Measurements from ENCODE around the gene PLEKHH2. TPM values are rescaled to one million over a fixed set of nuclear protein-coding genes. Genes with fewer than 3 reads are reported as not detected.
A peak's percentile ranks its signal among the peaks of the same experiment; 100 is the strongest.
"Not testable (repeated sequence)": the region's sequence is repeated elsewhere in the genome, so short reads cannot be mapped to it uniquely, and the experiment has no call there.

PLEKHH2 gene
- 1.2 TPM for total RNA-seq
- long read RNA-seq, result 0 reads

- peak; percentile 90 for DNase-seq
- intact Hi-C loops (cut with DNase I), result no loop called here
- peak; percentile 99 for ATAC-seq (ENCODE audit: poor library complexity)
Measured at GRCh38 chr2:43637030-43637803, at the start of gene PLEKHH2. Gene PLEKHH2, plus strand, starts transcription at chr2:43637260. Its CDS starts 7,414 bp downstream, at chr2:43644674.

DNA sequence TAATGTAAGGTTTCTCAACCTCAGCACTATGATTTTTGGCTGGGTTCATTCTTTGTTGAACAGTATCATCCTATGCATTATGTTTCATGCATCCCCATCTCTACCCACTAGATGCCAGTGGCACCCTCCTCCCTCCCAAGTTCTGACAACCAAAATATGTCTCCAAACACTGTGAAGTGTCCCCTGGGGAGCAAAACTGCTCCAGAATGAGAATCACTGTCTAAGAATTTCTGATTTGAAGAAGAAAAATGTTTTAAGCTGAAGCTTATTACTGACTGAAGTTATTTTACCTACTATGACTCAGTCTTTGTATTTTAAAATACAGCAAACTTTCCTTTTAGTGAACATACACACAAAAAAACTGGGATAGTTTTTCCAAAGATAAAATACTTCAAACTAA lies 44.6 kb upstream of the PLEKHH2 start:
- intact Hi-C loops (cut with DNase I), result no loop called here
- no peak for ATAC-seq (ENCODE audit: poor library complexity)
- DNase-seq, result no peak

DNA sequence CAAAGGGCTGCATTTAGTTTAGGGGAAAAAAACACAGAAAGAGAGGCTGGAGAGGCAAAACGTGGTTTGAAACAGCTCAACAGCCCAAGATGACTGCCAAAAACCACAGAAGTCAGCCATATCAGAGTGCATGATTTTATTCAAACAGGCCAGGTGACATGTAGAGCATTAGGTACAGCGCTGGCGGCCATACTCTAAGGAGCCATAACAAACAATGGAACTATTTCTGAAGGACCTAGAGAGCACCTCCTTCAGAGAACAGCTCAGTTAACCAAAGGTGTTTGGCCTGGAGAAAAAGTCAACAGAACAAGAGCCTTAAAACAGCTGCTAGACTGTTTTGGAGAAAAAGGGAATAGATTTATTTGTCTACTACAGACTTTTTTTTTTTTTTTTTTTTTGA lies 43.8 kb upstream of the PLEKHH2 start:
- intact Hi-C loops (cut with DNase I), result no loop called here
- no peak for DNase-seq
- ATAC-seq (ENCODE audit: poor library complexity), result no peak

- no peak for DNase-seq
- no peak for ATAC-seq (ENCODE audit: poor library complexity)
- intact Hi-C loops (cut with DNase I), result no loop called here
Measured at GRCh38 chr2:43594875-43595274, 42.2 kb upstream of the PLEKHH2 start.

DNA sequence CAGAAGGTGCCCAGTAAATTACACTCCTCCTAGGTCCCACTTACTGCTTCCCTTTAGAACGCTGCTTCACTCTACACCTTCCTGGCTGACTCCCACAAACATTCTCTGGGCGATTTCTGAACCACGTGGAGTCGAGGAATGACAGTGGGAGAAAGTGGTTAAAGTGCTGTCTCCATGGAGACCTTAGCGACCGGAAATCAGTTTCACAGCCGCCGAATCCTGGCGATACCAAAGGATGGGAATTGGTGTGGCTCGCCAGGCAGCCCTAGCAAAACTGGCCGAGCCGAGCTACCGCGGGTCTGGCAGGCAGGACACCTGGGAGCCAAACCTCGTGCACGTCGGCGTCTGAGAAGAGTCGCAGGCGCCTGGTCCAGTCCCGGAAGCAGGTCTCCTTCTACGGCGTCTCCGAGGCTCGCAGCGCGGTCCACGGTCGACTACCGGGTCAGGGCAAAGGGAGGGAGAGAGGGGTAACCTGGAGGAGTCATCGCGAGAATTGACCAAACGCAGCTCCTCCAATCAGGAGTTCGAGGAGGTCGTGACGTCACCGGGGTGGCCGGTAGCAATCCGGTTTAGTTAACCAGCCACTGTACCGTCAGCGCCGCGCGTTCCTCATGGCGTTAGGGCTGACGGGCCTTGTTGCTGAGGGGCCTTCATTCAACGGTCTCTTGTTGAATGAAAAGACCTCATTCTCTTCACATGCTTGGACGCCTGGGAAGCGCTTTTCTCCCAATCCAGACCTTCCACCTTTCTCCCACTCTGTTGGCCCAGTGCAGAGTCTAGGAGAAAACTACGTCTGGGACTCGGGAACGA lies 41.3 kb upstream of the PLEKHH2 start, which contains the start of gene THADA:
TSS of gene THADA (minus strand) at position 436 of the 810 bp plus-strand sequence. CDS start 3,646 bp downstream, outside the sequence.
- intact Hi-C loops (cut with DNase I), result no loop called here
- DNase-seq, result peak; percentile 99
- ATAC-seq (ENCODE audit: poor library complexity), result peak; percentile 99

- intact Hi-C loops (cut with DNase I); ATAC-seq (ENCODE audit: poor library complexity); DNase-seq: not testable (repeated sequence)
Measured at GRCh38 chr2:43600596-43600995, 36.5 kb upstream of the PLEKHH2 start.

DNA sequence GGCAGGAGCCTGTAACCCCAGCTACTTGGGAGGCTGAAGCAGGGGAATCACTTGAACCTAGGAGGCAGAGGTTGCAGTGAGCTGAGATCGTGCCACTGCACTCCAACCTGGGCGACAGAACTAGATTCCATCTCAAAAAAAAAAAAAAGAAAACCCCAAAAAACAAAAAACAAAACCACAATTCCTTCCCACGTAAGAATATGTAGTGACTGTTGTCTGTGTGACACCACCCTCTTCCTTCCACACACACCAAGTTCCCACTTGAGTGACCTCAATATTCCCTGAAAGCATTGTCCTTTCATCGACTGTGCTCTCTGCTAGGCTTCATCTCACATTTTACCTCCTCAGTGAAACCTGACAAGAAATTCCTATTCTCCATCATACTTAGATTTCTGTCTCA lies 32.4 kb upstream of the PLEKHH2 start:
- intact Hi-C loops (cut with DNase I), result no loop called here
- no peak for DNase-seq
- no peak for ATAC-seq (ENCODE audit: poor library complexity)

- no peak for ATAC-seq (ENCODE audit: poor library complexity)
- no peak for DNase-seq
- intact Hi-C loops (cut with DNase I), result no loop called here
Measured at GRCh38 chr2:43605079-43605655, 31.9 kb upstream of the PLEKHH2 start.

DNA sequence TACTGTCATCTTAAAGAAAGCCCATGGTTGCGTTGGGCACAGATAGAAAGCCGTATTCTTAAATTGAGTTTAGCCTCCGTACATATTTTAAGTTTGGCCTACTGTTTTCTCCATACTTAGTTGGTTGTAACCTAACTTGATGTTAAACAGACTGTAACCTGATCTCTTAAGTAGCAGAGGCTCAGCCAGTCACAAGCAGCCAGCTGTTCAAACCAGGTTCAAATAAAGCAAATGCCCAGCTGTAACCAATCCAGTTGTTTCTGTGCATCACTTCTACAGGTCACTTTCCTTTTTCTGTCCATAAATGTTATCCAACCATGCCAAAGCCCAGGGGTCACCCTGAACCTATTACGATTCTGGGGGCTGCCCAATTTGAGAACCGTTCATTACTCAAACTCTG lies 31.2 kb upstream of the PLEKHH2 start:
- DNase-seq, result no peak
- intact Hi-C loops (cut with DNase I), result no loop called here
- ATAC-seq (ENCODE audit: poor library complexity), result no peak

DNA sequence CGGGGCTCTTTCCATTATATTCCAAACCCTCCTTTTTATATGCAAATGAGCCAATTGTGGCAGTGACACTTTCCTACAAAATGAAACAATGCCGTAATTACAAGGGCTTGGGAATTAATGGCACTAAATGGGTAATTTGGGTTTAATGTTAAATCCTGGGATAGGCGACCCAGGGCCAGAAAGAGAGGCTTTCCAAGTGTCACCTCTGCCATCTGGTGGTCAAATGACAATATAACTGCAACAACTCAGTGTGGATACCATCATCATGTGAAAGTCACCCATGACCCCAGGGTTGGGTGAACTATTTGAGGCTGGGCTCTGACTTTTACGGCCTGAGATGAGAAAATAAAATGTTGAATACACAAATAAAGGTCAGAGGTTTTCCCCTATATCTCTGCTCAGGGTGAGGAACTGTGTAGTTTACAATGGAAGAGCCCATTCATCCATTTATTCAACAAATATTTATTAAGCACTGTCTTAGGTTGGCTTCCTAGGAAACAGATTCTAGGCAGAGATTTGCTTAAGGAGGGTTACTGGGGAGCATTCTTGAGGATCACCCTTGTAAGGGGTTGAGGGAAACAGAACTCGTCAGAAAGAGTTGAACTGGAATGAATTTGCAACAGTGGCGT lies 27.7 kb upstream of the PLEKHH2 start:
- ATAC-seq (ENCODE audit: poor library complexity), result peak; percentile 75
- DNase-seq, result no peak
- intact Hi-C loops (cut with DNase I), result no loop called here

GRCh38 chr2:43610361-43610760 lies 26.7 kb upstream of the PLEKHH2 start:
- ATAC-seq (ENCODE audit: poor library complexity) (no peak), DNase-seq (no peak)
- intact Hi-C loops (cut with DNase I), result no loop called here

DNA sequence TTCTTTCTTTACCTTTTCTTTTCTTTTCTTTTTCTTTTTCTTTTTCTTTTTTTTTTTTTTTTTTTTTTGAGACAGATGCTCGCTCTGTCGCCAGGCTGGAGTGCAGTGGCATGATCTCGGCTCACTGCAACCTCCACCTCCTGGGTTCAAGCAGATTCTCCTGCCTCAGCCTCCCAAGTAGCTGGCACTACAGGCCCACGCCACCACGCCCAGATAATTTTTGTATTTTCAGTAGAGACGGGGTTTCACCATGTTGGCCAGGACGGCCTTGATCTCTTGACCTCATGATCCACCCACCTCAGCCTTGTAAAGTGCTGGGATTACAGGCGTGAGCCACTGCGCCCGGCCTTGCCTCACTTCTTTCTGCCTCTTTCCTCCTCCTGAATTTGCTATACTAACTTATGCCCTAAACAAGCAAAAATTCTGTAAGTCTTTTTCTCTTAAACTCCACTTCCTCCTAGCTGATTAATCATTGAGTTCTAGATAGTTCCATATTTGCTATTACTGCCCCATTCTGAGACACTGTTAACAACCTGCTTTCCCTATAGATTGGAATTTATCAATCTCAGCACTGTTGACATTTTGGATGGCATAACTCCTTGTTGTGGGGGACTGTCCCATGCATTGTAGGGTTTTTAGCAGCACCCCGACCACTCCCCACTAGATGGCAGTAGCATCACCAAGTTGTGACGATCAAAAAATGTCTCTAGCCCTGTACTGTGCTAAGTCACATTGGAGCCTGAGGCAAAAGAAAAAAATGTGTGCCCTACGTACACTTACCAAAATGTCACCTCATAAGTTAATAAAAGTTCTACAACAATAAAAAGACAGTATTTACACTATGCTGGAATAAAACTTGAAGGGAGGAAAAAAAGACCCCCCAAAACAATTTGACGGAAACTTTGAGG lies 24.8 kb upstream of the PLEKHH2 start:
- DNase-seq, result peak; percentile 59
- intact Hi-C loops (cut with DNase I), result no loop called here
- ATAC-seq (ENCODE audit: poor library complexity), result peak; percentile 90

DNA sequence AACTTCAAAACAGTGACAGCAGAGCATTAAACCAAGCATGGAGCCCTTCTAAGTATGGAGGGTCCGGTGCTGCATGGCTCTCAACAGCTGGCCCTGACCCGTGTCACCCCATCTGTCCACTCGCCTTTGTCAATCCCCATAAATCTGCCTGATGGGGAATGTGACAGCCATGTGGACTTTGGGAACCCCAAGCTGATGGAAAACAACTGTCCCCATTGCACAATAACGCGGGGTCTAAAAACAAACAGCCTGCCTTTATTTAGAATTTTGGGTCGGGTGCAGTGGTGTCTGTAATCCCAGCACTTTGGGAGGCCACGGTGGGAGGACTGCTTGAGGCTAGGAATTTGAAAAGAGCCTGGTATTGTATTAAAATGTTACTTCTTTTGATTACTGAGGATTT lies 24.1 kb upstream of the PLEKHH2 start:
- DNase-seq (no peak), ATAC-seq (ENCODE audit: poor library complexity) (no peak)
- intact Hi-C loops (cut with DNase I), result no loop called here

DNA sequence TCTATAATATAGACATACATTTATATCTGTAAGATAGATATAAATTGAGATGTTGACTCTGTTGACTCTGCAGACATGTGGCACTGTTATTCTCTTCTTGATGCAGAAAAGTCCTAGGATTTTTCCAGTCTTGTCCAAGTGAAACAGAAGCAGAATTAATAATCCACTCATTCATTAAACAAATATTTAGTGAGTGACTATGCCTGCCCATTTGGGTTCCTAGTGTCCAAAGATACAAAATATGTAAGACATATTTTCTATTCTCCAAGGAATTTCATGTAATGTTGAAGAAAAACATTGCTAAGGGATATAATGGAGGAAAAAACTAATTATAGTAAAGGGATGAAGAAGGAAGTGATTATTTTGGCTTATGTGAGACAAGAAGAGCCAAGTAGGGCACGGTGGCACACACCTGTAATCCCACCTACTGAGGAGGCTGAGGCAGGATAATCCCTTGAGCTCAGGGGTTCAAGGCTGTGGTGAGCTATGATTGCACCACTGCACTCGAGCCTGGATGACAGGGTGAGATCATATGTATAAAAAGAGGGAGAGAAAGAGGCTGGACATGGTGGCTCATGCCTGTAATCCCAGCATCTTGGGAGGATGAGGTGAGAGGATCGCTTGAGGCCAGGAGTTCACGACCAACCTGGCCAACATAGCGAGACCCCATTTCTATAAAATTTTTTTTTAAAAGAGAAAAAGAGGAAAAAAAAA lies 19.9 kb upstream of the PLEKHH2 start:
- intact Hi-C loops (cut with DNase I), result no loop called here

GRCh38 chr2:43619511-43619910 lies 17.5 kb upstream of the PLEKHH2 start:
- intact Hi-C loops (cut with DNase I), result no loop called here
- ATAC-seq (ENCODE audit: poor library complexity), result no peak
- no peak for DNase-seq

More for the DNA sequence above, 19.9 kb upstream of the PLEKHH2 start:
- DNase-seq (no peak), ATAC-seq (ENCODE audit: poor library complexity) (no peak)

- ATAC-seq (ENCODE audit: poor library complexity) (peak; percentile 56), DNase-seq (no peak)
- intact Hi-C loops (cut with DNase I), result no loop called here
Measured at GRCh38 chr2:43622931-43623451, 14.1 kb upstream of the PLEKHH2 start.

- no peak for ATAC-seq (ENCODE audit: poor library complexity)
- no peak for DNase-seq
- intact Hi-C loops (cut with DNase I), result no loop called here
Measured at GRCh38 chr2:43631618-43632317, 5.3 kb upstream of the PLEKHH2 start.
